ENCODE measurements around the gene CHMP5.

The CHMP5 gene

DNA sequence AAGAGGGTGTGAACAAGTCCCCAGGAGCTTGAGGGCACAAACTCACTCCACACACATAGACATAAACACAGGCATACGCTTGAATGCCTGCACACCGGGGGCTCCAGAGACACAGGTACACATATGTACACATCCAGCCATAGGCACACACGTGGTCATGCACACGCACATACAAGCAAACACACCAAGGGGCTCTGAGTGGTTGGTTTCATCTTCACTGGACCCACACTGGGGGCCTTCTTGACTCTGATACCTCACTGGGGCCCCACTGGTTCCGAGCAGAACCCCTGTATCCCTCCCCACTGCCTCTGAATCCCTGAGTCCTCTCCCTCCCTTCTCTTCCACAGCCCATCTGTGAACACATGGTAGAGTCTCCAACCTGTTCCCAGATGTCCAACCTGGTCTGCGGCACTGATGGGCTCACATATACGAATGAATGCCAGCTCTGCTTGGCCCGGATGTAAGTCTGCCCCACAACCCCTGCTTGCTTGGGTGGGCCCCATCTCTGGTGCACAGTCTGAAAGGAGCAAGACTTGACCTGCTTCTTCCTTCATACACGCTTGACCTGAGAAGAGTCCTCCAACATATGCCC is 18.5 kb upstream of the CHMP5 start:
- no peak overlapping the region for H2BK120ac ChIP-seq (ENCODE audit: low read depth, low read length)
- H3K79me2 ChIP-seq (ENCODE audit: control insufficient read depth, insufficient read depth, low read length): no peaks in the 10 kb centered on the region
- H3K4me1 ChIP-seq (ENCODE audit: control insufficient read depth, low read depth, low read length): no peaks in the 10 kb centered on the region
- no peak overlapping the region for H4K5ac ChIP-seq (ENCODE audit: low read length)
- H3K4me2 ChIP-seq (ENCODE audit: low read length): no peak overlapping the region
- no peak overlapping the region for H4K8ac ChIP-seq (ENCODE audit: low read depth, low read length)
- no peak overlapping the region for H3K27ac ChIP-seq (ENCODE audit: low read depth, low read length)
- no peak overlapping the region for H3K4me3 ChIP-seq (ENCODE audit: low read length)
- H3K79me1 ChIP-seq (ENCODE audit: low read length): no peaks in the 10 kb centered on the region
- H3K56ac ChIP-seq (ENCODE audit: low read length): no peak overlapping the region
- no peak overlapping the region for H3K18ac ChIP-seq (ENCODE audit: low read length)
- no peak overlapping the region for H3K9ac ChIP-seq (ENCODE audit: low read length)
- no peak overlapping the region for H3K23ac ChIP-seq (ENCODE audit: low read length)
- no peak overlapping the region for H2AK5ac ChIP-seq (ENCODE audit: low read length)
- DNase-seq: no peak
- H2BK15ac ChIP-seq (replicated peaks; ENCODE audit: low read depth): no peak overlapping the region
- WGBS (ENCODE audit: extremely low coverage, insufficient coverage, low lambda C conversion rate): no CpG with 5 or more reads among the region's 9 CpGs
- no peak overlapping the region for H3K4ac ChIP-seq (ENCODE audit: low read depth, low read length)
- H3K27me3 ChIP-seq (ENCODE audit: insufficient read depth, low read length, poor library complexity): no peaks in the 10 kb centered on the region
- no peaks in the 10 kb centered on the region for H3K36me3 ChIP-seq (ENCODE audit: control insufficient read depth, insufficient read depth, low read length)
- H2BK5ac ChIP-seq (ENCODE audit: low read length): no peak overlapping the region

DNA sequence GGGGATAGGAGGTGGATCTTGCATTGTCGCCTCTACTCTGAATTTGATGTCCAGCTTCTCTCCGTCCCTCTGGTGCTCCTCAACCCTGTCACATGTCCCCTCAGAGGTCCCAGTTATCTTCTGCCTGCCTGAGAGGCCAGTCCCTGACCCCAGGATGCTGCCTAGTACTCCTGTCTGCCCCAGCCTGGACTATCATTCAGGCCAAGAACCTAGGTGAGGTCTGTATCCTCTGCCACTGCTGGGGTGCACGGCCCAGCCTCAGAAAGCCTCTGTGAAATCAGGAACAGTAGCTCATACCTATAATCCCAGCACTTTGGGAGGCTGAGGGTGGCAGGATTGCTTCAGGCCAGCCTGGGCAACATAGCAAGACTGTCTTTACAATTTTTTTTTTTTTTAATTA is 16.2 kb upstream of the CHMP5 start:
- WGBS (ENCODE audit: extremely low coverage, insufficient coverage, low lambda C conversion rate): no CpG with 5 or more reads among the region's 3 CpGs
- Histone ChIP-seq H2BK120ac (ENCODE audit: low read depth, low read length) (no peak overlapping the region), H4K5ac (ENCODE audit: low read length) (no peak overlapping the region), H3K4me1 (ENCODE audit: control insufficient read depth, low read depth, low read length) (no peaks in the 10 kb centered on the region), H2AK5ac (ENCODE audit: low read length) (no peak overlapping the region), H3K9ac (ENCODE audit: low read length) (no peak overlapping the region), H3K4ac (ENCODE audit: low read depth, low read length) (no peak overlapping the region), H3K27me3 (ENCODE audit: insufficient read depth, low read length, poor library complexity) (no peaks in the 10 kb centered on the region), H3K56ac (ENCODE audit: low read length) (no peak overlapping the region), H2BK5ac (ENCODE audit: low read length) (no peak overlapping the region), H3K23ac (ENCODE audit: low read length) (no peak overlapping the region), H3K36me3 (ENCODE audit: control insufficient read depth, insufficient read depth, low read length) (peaks cover 2% of the 10 kb centered on the region), H3K79me1 (ENCODE audit: low read length) (no peaks in the 10 kb centered on the region), H4K8ac (ENCODE audit: low read depth, low read length) (no peak overlapping the region), H3K4me2 (ENCODE audit: low read length) (no peak overlapping the region), H3K27ac (ENCODE audit: low read depth, low read length) (no peak overlapping the region), H2BK15ac (replicated peaks; ENCODE audit: low read depth) (no peak overlapping the region), H3K4me3 (ENCODE audit: low read length) (no peak overlapping the region), H3K18ac (ENCODE audit: low read length) (no peak overlapping the region), H3K79me2 (ENCODE audit: control insufficient read depth, insufficient read depth, low read length) (no peaks in the 10 kb centered on the region)
- no peak for DNase-seq

DNA sequence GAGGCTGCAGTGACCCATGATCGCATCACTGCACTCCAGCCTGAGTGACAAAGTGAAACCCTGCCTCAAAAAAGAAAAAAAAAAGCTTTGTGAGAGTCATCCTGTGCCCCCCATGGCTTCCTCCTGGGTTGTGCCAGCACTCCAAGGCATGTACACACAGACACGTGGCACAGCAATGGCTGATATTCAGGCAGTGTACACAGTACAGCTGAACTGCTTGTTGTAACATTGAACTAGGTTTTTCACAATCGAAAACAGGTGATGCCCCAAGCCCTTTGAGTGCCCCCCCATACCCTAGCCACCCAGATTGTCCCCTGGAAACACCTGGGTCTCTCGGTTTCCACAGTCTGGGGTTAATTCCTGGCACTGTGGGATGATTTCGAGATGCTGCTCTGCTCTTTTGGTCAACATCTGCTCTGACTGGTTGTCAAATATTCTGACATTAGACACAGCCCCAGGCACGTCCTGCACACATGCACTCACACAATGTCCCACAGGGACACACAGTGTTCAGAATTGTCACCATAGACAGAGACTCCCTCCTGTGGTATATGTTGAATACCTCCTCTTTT is 15.7 kb upstream of the CHMP5 start:
- no peaks in the 10 kb centered on the region for H3K79me1 ChIP-seq (ENCODE audit: low read length)
- WGBS (ENCODE audit: extremely low coverage, insufficient coverage, low lambda C conversion rate): no CpG with 5 or more reads among the region's 6 CpGs

DNA sequence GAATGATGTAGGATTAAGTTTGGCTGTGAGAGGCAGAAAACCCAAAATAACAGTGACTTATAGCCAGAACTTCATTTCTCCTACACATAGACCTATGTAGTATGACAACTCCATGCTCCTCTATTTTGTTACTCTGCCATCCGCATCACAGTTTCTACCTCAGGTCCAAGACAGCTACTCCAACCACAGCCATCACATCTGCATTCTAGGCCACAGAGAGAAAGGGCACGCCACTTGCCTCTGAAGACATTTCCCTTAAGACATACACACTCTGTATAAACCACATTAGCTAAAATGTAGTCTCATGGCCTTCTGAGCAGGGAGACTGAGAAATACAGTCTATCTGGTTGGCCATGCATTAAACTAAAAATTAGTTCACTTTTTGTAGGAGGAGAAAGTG is 14.9 kb upstream of the CHMP5 start:
- H3K18ac ChIP-seq (ENCODE audit: low read length): no peak overlapping the region
- H2BK120ac ChIP-seq (ENCODE audit: low read depth, low read length): no peak overlapping the region
- no peak overlapping the region for H3K23ac ChIP-seq (ENCODE audit: low read length)
- DNase-seq: no peak
- no peak overlapping the region for H3K27ac ChIP-seq (ENCODE audit: low read depth, low read length)
- H2BK15ac ChIP-seq (replicated peaks; ENCODE audit: low read depth): no peak overlapping the region
- peaks cover 6% of the 10 kb centered on the region for H3K36me3 ChIP-seq (ENCODE audit: control insufficient read depth, insufficient read depth, low read length)
- no peak overlapping the region for H2BK5ac ChIP-seq (ENCODE audit: low read length)
- no peak overlapping the region for H3K4ac ChIP-seq (ENCODE audit: low read depth, low read length)
- no peaks in the 10 kb centered on the region for H3K79me1 ChIP-seq (ENCODE audit: low read length)
- no peak overlapping the region for H3K4me2 ChIP-seq (ENCODE audit: low read length)
- no CpG with 5 or more reads among the region's 2 CpGs for WGBS (ENCODE audit: extremely low coverage, insufficient coverage, low lambda C conversion rate)
- H2AK5ac ChIP-seq (ENCODE audit: low read length): no peak overlapping the region
- no peak overlapping the region for H4K8ac ChIP-seq (ENCODE audit: low read depth, low read length)
- H3K27me3 ChIP-seq (ENCODE audit: insufficient read depth, low read length, poor library complexity): no peaks in the 10 kb centered on the region
- H3K56ac ChIP-seq (ENCODE audit: low read length): no peak overlapping the region
- H3K4me3 ChIP-seq (ENCODE audit: low read length): no peak overlapping the region
- H4K5ac ChIP-seq (ENCODE audit: low read length): no peak overlapping the region
- no peaks in the 10 kb centered on the region for H3K4me1 ChIP-seq (ENCODE audit: control insufficient read depth, low read depth, low read length)
- no peaks in the 10 kb centered on the region for H3K79me2 ChIP-seq (ENCODE audit: control insufficient read depth, insufficient read depth, low read length)
- no peak overlapping the region for H3K9ac ChIP-seq (ENCODE audit: low read length)

More for the DNA sequence above, 15.7 kb upstream of the CHMP5 start:
- no peak overlapping the region for H2BK5ac ChIP-seq (ENCODE audit: low read length)
- no peaks in the 10 kb centered on the region for H3K27me3 ChIP-seq (ENCODE audit: insufficient read depth, low read length, poor library complexity)
- no peak overlapping the region for H2BK15ac ChIP-seq (replicated peaks; ENCODE audit: low read depth)
- H3K9ac ChIP-seq (ENCODE audit: low read length): no peak overlapping the region
- H4K8ac ChIP-seq (ENCODE audit: low read depth, low read length): no peak overlapping the region
- no peak overlapping the region for H3K4ac ChIP-seq (ENCODE audit: low read depth, low read length)
- H3K27ac ChIP-seq (ENCODE audit: low read depth, low read length): no peak overlapping the region
- H2BK120ac ChIP-seq (ENCODE audit: low read depth, low read length): no peak overlapping the region
- DNase-seq: no peak
- H3K23ac ChIP-seq (ENCODE audit: low read length): no peak overlapping the region
- no peaks in the 10 kb centered on the region for H3K4me1 ChIP-seq (ENCODE audit: control insufficient read depth, low read depth, low read length)
- H3K36me3 ChIP-seq (ENCODE audit: control insufficient read depth, insufficient read depth, low read length): peaks cover 2% of the 10 kb centered on the region
- no peak overlapping the region for H3K4me2 ChIP-seq (ENCODE audit: low read length)
- H3K4me3 ChIP-seq (ENCODE audit: low read length): no peak overlapping the region
- H2AK5ac ChIP-seq (ENCODE audit: low read length): no peak overlapping the region
- no peaks in the 10 kb centered on the region for H3K79me2 ChIP-seq (ENCODE audit: control insufficient read depth, insufficient read depth, low read length)
- no peak overlapping the region for H3K56ac ChIP-seq (ENCODE audit: low read length)
- H3K18ac ChIP-seq (ENCODE audit: low read length): no peak overlapping the region
- no peak overlapping the region for H4K5ac ChIP-seq (ENCODE audit: low read length)

DNA sequence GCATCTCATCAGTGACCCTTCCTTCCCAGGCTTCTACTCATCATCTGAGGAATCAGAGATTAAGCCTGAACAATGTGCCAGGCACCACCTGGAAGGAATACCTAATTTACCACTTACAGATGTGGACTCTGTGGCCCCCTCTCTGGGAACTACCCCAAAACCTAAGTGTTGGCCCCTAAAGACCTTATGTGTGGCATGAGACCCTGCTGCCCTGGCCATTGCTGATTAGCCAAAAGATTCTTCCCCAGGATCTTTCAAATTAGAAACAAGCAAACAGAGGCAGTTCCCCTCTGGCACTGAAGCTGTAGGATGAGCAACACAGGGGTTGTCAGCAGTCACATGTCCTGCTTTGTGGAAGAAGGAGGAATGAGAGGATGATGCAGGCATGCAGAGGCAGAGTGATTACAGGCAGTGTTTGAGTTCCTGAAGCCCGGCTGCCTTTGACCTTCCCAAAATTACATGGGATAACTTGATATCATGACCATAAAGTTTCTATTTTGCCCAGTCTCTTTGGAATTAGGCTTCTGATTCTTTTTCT is 14.3 kb upstream of the CHMP5 start:
- Histone ChIP-seq H3K18ac (ENCODE audit: low read length) (no peak overlapping the region), H3K9ac (ENCODE audit: low read length) (no peak overlapping the region), H3K4me2 (ENCODE audit: low read length) (no peak overlapping the region), H3K4me1 (ENCODE audit: control insufficient read depth, low read depth, low read length) (no peaks in the 10 kb centered on the region), H3K27ac (ENCODE audit: low read depth, low read length) (no peak overlapping the region), H3K23ac (ENCODE audit: low read length) (no peak overlapping the region), H3K4me3 (ENCODE audit: low read length) (no peak overlapping the region), H3K27me3 (ENCODE audit: insufficient read depth, low read length, poor library complexity) (no peaks in the 10 kb centered on the region), H3K4ac (ENCODE audit: low read depth, low read length) (no peak overlapping the region), H2BK15ac (replicated peaks; ENCODE audit: low read depth) (no peak overlapping the region), H3K56ac (ENCODE audit: low read length) (no peak overlapping the region), H3K36me3 (ENCODE audit: control insufficient read depth, insufficient read depth, low read length) (peaks cover 9% of the 10 kb centered on the region), H2AK5ac (ENCODE audit: low read length) (no peak overlapping the region), H3K79me1 (ENCODE audit: low read length) (no peaks in the 10 kb centered on the region), H4K5ac (ENCODE audit: low read length) (no peak overlapping the region), H2BK5ac (ENCODE audit: low read length) (no peak overlapping the region), H2BK120ac (ENCODE audit: low read depth, low read length) (no peak overlapping the region), H3K79me2 (ENCODE audit: control insufficient read depth, insufficient read depth, low read length) (no peaks in the 10 kb centered on the region), H4K8ac (ENCODE audit: low read depth, low read length) (no peak overlapping the region)
- no CpG with 5 or more reads among the region's 1 CpG for WGBS (ENCODE audit: extremely low coverage, insufficient coverage, low lambda C conversion rate)
- DNase-seq: no peak

GRCh38 chr9:33254211-33254610 is 10.6 kb upstream of the CHMP5 start:
- no peak overlapping the region for H3K4me3 ChIP-seq (ENCODE audit: low read length)
- no peak overlapping the region for H2BK15ac ChIP-seq (replicated peaks; ENCODE audit: low read depth)
- WGBS (ENCODE audit: extremely low coverage, insufficient coverage, low lambda C conversion rate): no CpG with 5 or more reads among the region's 4 CpGs
- no peak overlapping the region for H4K8ac ChIP-seq (ENCODE audit: low read depth, low read length)
- no peak overlapping the region for H3K27ac ChIP-seq (ENCODE audit: low read depth, low read length)
- H3K36me3 ChIP-seq (ENCODE audit: control insufficient read depth, insufficient read depth, low read length): peaks cover 18% of the 10 kb centered on the region
- no peak overlapping the region for H3K56ac ChIP-seq (ENCODE audit: low read length)
- H3K9ac ChIP-seq (ENCODE audit: low read length): no peak overlapping the region
- no peak overlapping the region for H3K4me2 ChIP-seq (ENCODE audit: low read length)
- no peak overlapping the region for H2BK120ac ChIP-seq (ENCODE audit: low read depth, low read length)
- H3K23ac ChIP-seq (ENCODE audit: low read length): no peak overlapping the region
- DNase-seq: no peak
- H3K4me1 ChIP-seq (ENCODE audit: control insufficient read depth, low read depth, low read length): no peaks in the 10 kb centered on the region
- no peak overlapping the region for H3K4ac ChIP-seq (ENCODE audit: low read depth, low read length)
- no peak overlapping the region for H2BK5ac ChIP-seq (ENCODE audit: low read length)
- no peak overlapping the region for H2AK5ac ChIP-seq (ENCODE audit: low read length)
- no peaks in the 10 kb centered on the region for H3K27me3 ChIP-seq (ENCODE audit: insufficient read depth, low read length, poor library complexity)
- H3K79me2 ChIP-seq (ENCODE audit: control insufficient read depth, insufficient read depth, low read length): no peaks in the 10 kb centered on the region
- H3K18ac ChIP-seq (ENCODE audit: low read length): no peak overlapping the region
- H3K79me1 ChIP-seq (ENCODE audit: low read length): no peaks in the 10 kb centered on the region
- H4K5ac ChIP-seq (ENCODE audit: low read length): no peak overlapping the region

All from mesendoderm (in vitro differentiated cells).